ENCODE measurements around the gene TM9SF4.
A peak's percentile ranks its signal among the peaks of the same experiment; 100 is the strongest.

TM9SF4 gene

GRCh38 chr20:32201296-32201976, 91.9 kb downstream of the TM9SF4 start:
- no peak overlapping the region for H3K4me3 ChIP-seq (ENCODE audit: low read length)
- H3K36me3 ChIP-seq (ENCODE audit: control insufficient read depth, insufficient read depth, low read length): peaks cover 5% of the 10 kb centered on the region
- peaks cover 56% of the 10 kb centered on the region for H3K4me1 ChIP-seq (ENCODE audit: control insufficient read depth, insufficient read depth, low read length)
- no peak overlapping the region for H3K9ac ChIP-seq (ENCODE audit: low read length)
- H3K27me3 ChIP-seq (ENCODE audit: control insufficient read depth, insufficient read depth, low read length): no peaks in the 10 kb centered on the region
- H3K9me3 ChIP-seq (ENCODE audit: control insufficient read depth, low read length): no peaks in the 10 kb centered on the region

- no peak overlapping the region for H3K4me3 ChIP-seq (ENCODE audit: low read length)
- H3K4me1 ChIP-seq (ENCODE audit: control insufficient read depth, insufficient read depth, low read length): peaks cover 61% of the 10 kb centered on the region
- H3K27me3 ChIP-seq (ENCODE audit: control insufficient read depth, insufficient read depth, low read length): no peaks in the 10 kb centered on the region
- peaks cover 3% of the 10 kb centered on the region for H3K36me3 ChIP-seq (ENCODE audit: control insufficient read depth, insufficient read depth, low read length)
- no peak overlapping the region for H3K9ac ChIP-seq (ENCODE audit: low read length)
- H3K9me3 ChIP-seq (ENCODE audit: control insufficient read depth, low read length): no peaks in the 10 kb centered on the region
Observed at GRCh38 chr20:32201977-32202363, 92.5 kb downstream of the TM9SF4 start.

- Histone ChIP-seq H3K36me3 (ENCODE audit: control insufficient read depth, insufficient read depth, low read length) (no peaks in the 10 kb centered on the region), H3K4me1 (ENCODE audit: control insufficient read depth, insufficient read depth, low read length) (peaks cover 65% of the 10 kb centered on the region), H3K9ac (ENCODE audit: low read length) (peak overlapping the region; percentile 96), H3K9me3 (ENCODE audit: control insufficient read depth, low read length) (no peaks in the 10 kb centered on the region), H3K4me3 (ENCODE audit: low read length) (no peak overlapping the region), H3K27me3 (ENCODE audit: control insufficient read depth, insufficient read depth, low read length) (no peaks in the 10 kb centered on the region)
Observed at GRCh38 chr20:32203356-32204204, 94.1 kb downstream of the TM9SF4 start.

GRCh38 chr20:32204205-32205109, 94.9 kb downstream of the TM9SF4 start:
- H3K9me3 ChIP-seq (ENCODE audit: control insufficient read depth, low read length): no peaks in the 10 kb centered on the region
- H3K4me1 ChIP-seq (ENCODE audit: control insufficient read depth, insufficient read depth, low read length): peaks cover 57% of the 10 kb centered on the region
- H3K9ac ChIP-seq (ENCODE audit: low read length): peak overlapping the region; percentile 96
- no peaks in the 10 kb centered on the region for H3K36me3 ChIP-seq (ENCODE audit: control insufficient read depth, insufficient read depth, low read length)
- no peak overlapping the region for H3K4me3 ChIP-seq (ENCODE audit: low read length)
- H3K27me3 ChIP-seq (ENCODE audit: control insufficient read depth, insufficient read depth, low read length): no peaks in the 10 kb centered on the region

- no peaks in the 10 kb centered on the region for H3K27me3 ChIP-seq (ENCODE audit: control insufficient read depth, insufficient read depth, low read length)
- H3K4me3 ChIP-seq (ENCODE audit: low read length): no peak overlapping the region
- H3K4me1 ChIP-seq (ENCODE audit: control insufficient read depth, insufficient read depth, low read length): peaks cover 57% of the 10 kb centered on the region
- H3K36me3 ChIP-seq (ENCODE audit: control insufficient read depth, insufficient read depth, low read length): no peaks in the 10 kb centered on the region
- H3K9ac ChIP-seq (ENCODE audit: low read length): peak overlapping the region; percentile 96
- H3K9me3 ChIP-seq (ENCODE audit: control insufficient read depth, low read length): no peaks in the 10 kb centered on the region
Observed at GRCh38 chr20:32205110-32205842, 95.8 kb downstream of the TM9SF4 start.

GRCh38 chr20:32205843-32206759, 96.6 kb downstream of the TM9SF4 start:
- Histone ChIP-seq H3K9ac (ENCODE audit: low read length) (peak overlapping the region; percentile 96), H3K4me3 (ENCODE audit: low read length) (peak overlapping the region; percentile 81), H3K36me3 (ENCODE audit: control insufficient read depth, insufficient read depth, low read length) (no peaks in the 10 kb centered on the region), H3K9me3 (ENCODE audit: control insufficient read depth, low read length) (no peaks in the 10 kb centered on the region), H3K4me1 (ENCODE audit: control insufficient read depth, insufficient read depth, low read length) (peaks cover 57% of the 10 kb centered on the region), H3K27me3 (ENCODE audit: control insufficient read depth, insufficient read depth, low read length) (no peaks in the 10 kb centered on the region)

GRCh38 chr20:32206760-32207625, 97.5 kb downstream of the TM9SF4 start:
- H3K4me3 ChIP-seq (ENCODE audit: low read length): peak overlapping the region; percentile 81
- no peaks in the 10 kb centered on the region for H3K36me3 ChIP-seq (ENCODE audit: control insufficient read depth, insufficient read depth, low read length)
- H3K4me1 ChIP-seq (ENCODE audit: control insufficient read depth, insufficient read depth, low read length): peaks cover 57% of the 10 kb centered on the region
- H3K9me3 ChIP-seq (ENCODE audit: control insufficient read depth, low read length): no peaks in the 10 kb centered on the region
- no peaks in the 10 kb centered on the region for H3K27me3 ChIP-seq (ENCODE audit: control insufficient read depth, insufficient read depth, low read length)
- peak overlapping the region; percentile 96 for H3K9ac ChIP-seq (ENCODE audit: low read length)

- Histone ChIP-seq H3K9ac (ENCODE audit: low read length) (peak within 1 kb of the TSS; percentile 97), H3K4me3 (ENCODE audit: low read length) (peak within 1 kb of the TSS; percentile 99), H3K4me1 (ENCODE audit: control insufficient read depth, insufficient read depth, low read length) (peaks cover 50% of the 10 kb centered on the region), H3K9me3 (ENCODE audit: control insufficient read depth, low read length) (no peaks in the 10 kb centered on the region), H3K36me3 (ENCODE audit: control insufficient read depth, insufficient read depth, low read length) (no peaks in the 10 kb centered on the region), H3K27me3 (ENCODE audit: control insufficient read depth, insufficient read depth, low read length) (no peaks in the 10 kb centered on the region)
Observed at GRCh38 chr20:32207626-32208498, 98.3 kb downstream of the TM9SF4 start, which contains the start of the genes PLAGL2 and POFUT1. PLAGL2 (minus strand) TSS chr20:32207743; CDS start chr20:32202178, 5,565 bp downstream. POFUT1 (plus strand) TSS chr20:32207880; CDS start chr20:32207942, 62 bp downstream.

GRCh38 chr20:32208499-32209154, 99.1 kb downstream of the TM9SF4 start:
- Histone ChIP-seq H3K4me1 (ENCODE audit: control insufficient read depth, insufficient read depth, low read length) (peaks cover 42% of the 10 kb centered on the region), H3K27me3 (ENCODE audit: control insufficient read depth, insufficient read depth, low read length) (no peaks in the 10 kb centered on the region), H3K9ac (ENCODE audit: low read length) (peak overlapping the region; percentile 97), H3K9me3 (ENCODE audit: control insufficient read depth, low read length) (no peaks in the 10 kb centered on the region), H3K4me3 (ENCODE audit: low read length) (peak overlapping the region; percentile 99), H3K36me3 (ENCODE audit: control insufficient read depth, insufficient read depth, low read length) (no peaks in the 10 kb centered on the region)

Data from mucosa of stomach (tissue), 1 donor.